Tibial artery (tissue), 4 donors: ENCODE results near the gene IGFBP2.
A peak's percentile ranks its signal among the peaks of the same experiment; 100 is the strongest.

Experiments used
- DNase-seq, 2 donors: peaks; one replicate each; pipeline ENCODE4 v3.0.0-alpha.2; 2019
- H3K27ac ChIP-seq, 2 donors: fragments of 200-600 bp; sonication (generic) in 1 of 2; 1 replicate in 1 of 2; 2 replicates in 1 of 2; pipeline ENCODE4 v1.5.1; 2018 to 2019; ENCODE audit warnings: mild to moderate bottlenecking in 1 of 2
- H3K27me3 ChIP-seq, 2 donors: fragments of 200-600 bp; sonication (generic) in 1 of 2; one replicate each; pipeline versions ENCODE4 v1.5.1 to v1.6.0; 2016 to 2019
- H3K36me3 ChIP-seq, 3 donors: fragments of 200-600 bp; sonication (generic) in 2 of 3; one replicate each; pipeline ENCODE4 v1.5.1; 2016 to 2019; ENCODE audit warnings: mild to moderate bottlenecking in 2 of 3
- H3K4me1 ChIP-seq, 4 donors: fragments of 200-600 bp; sonication (generic) in 2 of 4; 1 replicate in 3 of 4; 2 replicates in 1 of 4; pipeline ENCODE4 v1.5.1; 2016 to 2019
- H3K4me3 ChIP-seq, 2 donors: fragments of 200-600 bp; sonication (generic) in 1 of 2; 1 replicate in 1 of 2; 2 replicates in 1 of 2; pipeline ENCODE4 v1.5.1; 2018 to 2019; ENCODE audit warnings: mild to moderate bottlenecking in 2 of 2
- H3K9me3 ChIP-seq, 3 donors: fragments of 200-600 bp; sonication (generic) in 1 of 3; one replicate each; pipeline ENCODE4 v1.5.1; 2016 to 2019
- CTCF ChIP-seq, 2 experiments: fragments of 200-600 bp in 1 of 2; fragments of 450-650 bp in 1 of 2; IDR thresholded peaks; one replicate each; pipeline ENCODE4 v1.5.1; 2017 to 2019; ENCODE audit warnings: antibody characterized with exemption in 2 of 2, mild to moderate bottlenecking in 1 of 2, moderate library complexity in 1 of 2
- intact Hi-C: fragments of 100-400 bp; cut with DNase I; formaldehyde crosslinking; loops from one replicate; pipeline ENCODE4 v1.15.0; 2023; ENCODE audit warnings: low total_unique reads

The IGFBP2 gene

GRCh38 chr2:216672466-216672865 lies 39.2 kb downstream of the IGFBP2 start:
- H3K27ac ChIP-seq = peak overlapping the region; percentile 48 to 65
- no peak for DNase-seq

GRCh38 chr2:216673021-216673420 lies 39.8 kb downstream of the IGFBP2 start:
- DNase-seq = no peak
- Histone ChIP-seq H3K27ac (peak overlapping the region; percentile 48 to 65), H3K4me3 (no peak overlapping the region), H3K4me1 (peaks cover 0 to 10% (median 2%) of the 10 kb centered on the region in 4 donors), H3K9me3 (no peaks in the 10 kb centered on the region), H3K36me3 (peaks cover 40 to 49% (median 48%) of the 10 kb centered on the region in 3 donors), H3K27me3 (no peaks in the 10 kb centered on the region)
- intact Hi-C loops = no loop called here
- no peak for TF ChIP-seq CTCF (IDR thresholded peaks at IDR 0.05)

More at GRCh38 chr2:216672466-216672865, 39.2 kb downstream of the IGFBP2 start:
- Histone ChIP-seq H3K4me1 (peaks cover 0 to 10% (median 2%) of the 10 kb centered on the region in 4 donors), H3K27me3 (no peaks in the 10 kb centered on the region), H3K9me3 (no peaks in the 10 kb centered on the region), H3K4me3 (no peak overlapping the region), H3K36me3 (peaks cover 35 to 44% (median 42%) of the 10 kb centered on the region in 3 donors)
- intact Hi-C loops = no loop called here
- TF ChIP-seq CTCF (IDR thresholded peaks at IDR 0.05) = no peak

GRCh38 chr2:216673609-216674008 lies 40.4 kb downstream of the IGFBP2 start:
- Histone ChIP-seq H3K4me3 (no peak overlapping the region), H3K27me3 (no peaks in the 10 kb centered on the region), H3K4me1 (peaks cover 0 to 10% (median 4%) of the 10 kb centered on the region in 4 donors), H3K9me3 (no peaks in the 10 kb centered on the region), H3K27ac (peak overlapping the region; percentile 48 to 65), H3K36me3 (peaks cover 45 to 55% (median 53%) of the 10 kb centered on the region in 3 donors)
- intact Hi-C loops = no loop called here
- no peak for TF ChIP-seq CTCF (IDR thresholded peaks at IDR 0.05)
- DNase-seq = no peak

GRCh38 chr2:216674376-216674775 lies 41.2 kb downstream of the IGFBP2 start:
- H3K27ac ChIP-seq = peak overlapping the region; percentile 24 to 48
- intact Hi-C loops = no loop called here
- TF ChIP-seq CTCF (IDR thresholded peaks at IDR 0.05) = no peak
- H3K36me3 ChIP-seq = peaks cover 45 to 63% (median 61%) of the 10 kb centered on the region in 3 donors
- no peak for DNase-seq
- no peaks in the 10 kb centered on the region for H3K27me3 ChIP-seq
- H3K9me3 ChIP-seq = no peaks in the 10 kb centered on the region
- no peak overlapping the region for H3K4me3 ChIP-seq
- H3K4me1 ChIP-seq = peaks cover 0 to 17% (median 11%) of the 10 kb centered on the region in 4 donors

GRCh38 chr2:216676630-216677029 lies 43.4 kb downstream of the IGFBP2 start:
- Histone ChIP-seq H3K4me3 (no peak overlapping the region), H3K27ac (peak overlapping the region; percentile 29 to 86), H3K9me3 (no peaks in the 10 kb centered on the region), H3K4me1 (peaks cover 0 to 32% (median 28%) of the 10 kb centered on the region in 4 donors), H3K36me3 (peaks cover 45 to 65% (median 63%) of the 10 kb centered on the region in 3 donors), H3K27me3 (no peaks in the 10 kb centered on the region)
- intact Hi-C loops = no loop called here
- no peak for DNase-seq
- TF ChIP-seq CTCF (IDR thresholded peaks at IDR 0.05) = no peak
